Measurements from ENCODE around the gene COL20A1. TPM values are rescaled to one million over a fixed set of nuclear protein-coding genes. Genes with fewer than 3 reads are reported as not detected.

The COL20A1 gene
- total RNA-seq, 6 experiments from 2014 or later = not detected

DNA sequence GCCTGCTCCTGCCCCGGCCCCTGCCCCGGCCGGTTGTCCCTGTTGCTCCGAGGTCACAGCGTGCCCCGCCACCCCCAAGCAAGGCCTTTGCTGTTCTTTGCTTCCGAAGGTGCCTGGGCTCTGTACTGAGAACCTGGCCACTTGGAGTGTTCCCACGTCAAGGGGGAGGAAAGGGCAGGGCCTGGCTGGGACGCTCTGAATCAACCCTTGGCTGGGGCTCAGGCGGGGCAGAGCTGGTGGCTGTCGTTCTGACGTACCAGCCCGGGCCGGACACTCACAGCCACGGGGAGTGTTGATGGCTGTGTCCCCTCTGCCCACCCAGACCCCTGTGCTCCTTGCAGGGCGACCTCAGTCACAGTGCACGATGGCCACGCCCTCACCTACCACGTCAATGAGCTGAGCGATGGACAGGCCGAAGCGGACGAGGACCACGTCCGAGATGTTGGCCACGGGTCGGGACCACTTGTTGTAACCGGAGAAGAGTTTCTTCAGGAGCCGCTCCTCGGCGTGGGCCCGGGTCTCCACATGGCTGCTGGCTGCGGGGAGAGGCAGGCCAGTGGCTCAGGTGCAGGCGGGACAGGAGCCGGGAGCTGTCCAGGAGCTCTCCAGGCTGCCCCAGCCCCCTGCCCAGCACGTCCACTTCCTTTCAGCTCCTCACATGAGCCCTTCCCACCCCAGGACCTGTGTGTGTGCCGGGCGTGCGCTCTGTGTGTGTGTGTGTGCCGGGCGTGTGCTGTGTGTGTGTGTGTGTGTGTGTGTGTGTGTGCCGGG is 66.4 kb downstream of the COL20A1 start:
- H3K4me1 ChIP-seq = peaks cover 0 to 36% (median 17%) of the 10 kb centered on the region in 4 donors
- H3K27me3 ChIP-seq = no peaks in the 10 kb centered on the region
- peaks cover 0 to 3% (median 0%) of the 10 kb centered on the region in 4 donors for H3K36me3 ChIP-seq
- DNase-seq (peak in 1 of 3 donors; percentile 53), ATAC-seq (no peak)
- no peak overlapping the region for H3K27ac ChIP-seq
- no peaks in the 10 kb centered on the region for H3K9me3 ChIP-seq
- no peak overlapping the region for H3K4me3 ChIP-seq
- WGBS (ENCODE audit: insufficient coverage, low coverage, low lambda C conversion rate, missing lambda C conversion rate) = 72% methylated on average over 8 of the region's 42 CpGs
- intact Hi-C loops (cut with DNase I) = no loop called here
- TF ChIP-seq POLR2A (IDR thresholded peaks at IDR 0.05) = no peak
- no peak for TF ChIP-seq CTCF (IDR thresholded peaks at IDR 0.05)

DNA sequence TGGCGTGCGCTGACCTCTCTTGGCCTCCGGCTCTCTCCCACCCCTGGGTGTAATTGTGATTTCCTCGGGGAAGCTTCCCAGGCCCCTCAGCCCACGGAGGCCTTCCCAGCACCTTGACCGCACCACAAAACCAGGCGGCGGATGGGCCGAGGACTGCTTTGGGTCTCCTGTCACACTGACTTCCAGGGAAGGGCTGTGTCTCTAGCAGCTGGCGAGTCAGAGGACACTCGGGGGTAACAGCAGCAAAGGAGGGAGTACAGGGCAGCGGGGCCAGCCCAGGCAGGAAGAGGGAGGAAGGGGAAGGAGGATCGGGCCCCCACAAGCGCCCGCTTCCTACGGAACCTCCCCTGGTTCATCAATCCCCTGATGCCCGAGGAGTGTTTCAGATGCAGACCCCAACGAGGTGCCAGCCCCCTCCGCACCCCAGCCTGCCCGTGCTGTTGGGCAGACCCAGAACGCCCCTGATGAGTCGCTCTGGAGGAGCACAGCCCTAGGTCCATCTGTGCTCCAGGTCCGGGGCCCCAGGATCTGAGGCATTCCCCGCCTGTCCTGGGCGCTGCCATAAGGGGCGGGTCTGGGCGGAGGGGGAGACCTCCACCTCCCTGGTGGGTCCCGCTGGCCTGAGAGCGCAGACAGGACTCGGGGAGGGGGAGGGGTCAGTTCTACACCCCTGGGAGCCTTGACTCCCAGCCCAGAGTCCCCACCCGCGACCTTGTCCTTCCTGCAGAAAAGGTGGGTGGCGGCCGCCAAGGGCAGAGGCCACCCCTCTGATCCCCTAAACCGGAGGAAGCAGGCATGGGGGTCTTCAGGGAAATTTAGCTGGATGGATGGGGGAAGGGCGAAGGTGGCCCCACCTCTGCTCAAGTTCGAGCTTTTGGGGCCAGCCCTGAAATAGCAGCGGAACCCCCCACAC is 67.2 kb downstream of the COL20A1 start:
- DNase-seq (peak in 1 of 3 donors; percentile 36), ATAC-seq (no peak)
- no peaks in the 10 kb centered on the region for H3K9me3 ChIP-seq
- H3K36me3 ChIP-seq = peaks cover 0 to 3% (median 0%) of the 10 kb centered on the region in 4 donors
- intact Hi-C loops (cut with DNase I) = no loop called here
- H3K27ac ChIP-seq = no peak overlapping the region
- H3K27me3 ChIP-seq = no peaks in the 10 kb centered on the region
- WGBS (ENCODE audit: insufficient coverage, low coverage, low lambda C conversion rate, missing lambda C conversion rate) = 31% methylated on average over 10 of the region's 38 CpGs
- H3K4me3 ChIP-seq = no peak overlapping the region
- TF ChIP-seq POLR2A (IDR thresholded peaks at IDR 0.05) = no peak
- TF ChIP-seq CTCF (IDR thresholded peaks at IDR 0.05) = no peak
- H3K4me1 ChIP-seq = peaks cover 0 to 36% (median 18%) of the 10 kb centered on the region in 4 donors

DNA sequence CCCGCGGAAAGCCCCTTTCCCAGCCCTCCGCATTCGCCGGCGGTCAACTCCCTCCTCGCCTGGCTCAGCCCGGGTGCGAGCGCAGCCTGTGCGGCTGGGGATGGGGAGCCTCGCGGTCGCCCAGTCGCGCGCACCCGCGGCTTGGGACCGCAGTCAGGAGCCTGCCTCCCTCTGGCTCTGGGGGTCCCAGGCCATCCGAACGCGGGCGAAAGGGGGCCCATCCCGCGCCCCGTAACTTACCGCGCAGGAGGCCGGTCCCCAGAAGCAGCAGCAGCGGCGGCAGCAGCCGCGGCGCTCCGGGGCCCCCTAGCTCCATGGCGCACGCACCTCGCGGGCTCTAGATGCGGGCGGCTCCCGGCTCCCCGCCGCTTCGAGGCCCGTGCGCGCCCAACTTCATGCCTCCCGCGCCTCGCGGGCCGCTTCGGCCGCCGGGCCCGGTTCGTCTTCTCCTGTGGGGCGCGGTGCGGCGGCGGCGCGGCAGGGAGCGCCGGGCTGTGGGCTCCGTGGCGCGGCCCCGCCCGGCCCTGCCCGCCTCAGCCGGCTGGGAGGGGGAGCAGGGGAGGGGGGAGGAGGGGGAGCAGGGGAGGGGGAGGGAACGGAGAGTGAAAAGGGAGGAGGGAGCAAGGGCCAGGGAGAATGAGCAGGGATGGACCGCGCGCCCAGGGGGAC is 68.0 kb downstream of the COL20A1 start, which contains the start of gene CHRNA4:
CHRNA4 (minus strand) TSS at position 500 of the 669 bp plus-strand sequence; CDS start at position 316, 184 bp downstream.
- Histone ChIP-seq H3K36me3 (no peaks in the 10 kb centered on the region), H3K27me3 (no peaks in the 10 kb centered on the region), H3K4me1 (peaks cover 0 to 41% (median 20%) of the 10 kb centered on the region in 4 donors), H3K9me3 (no peaks in the 10 kb centered on the region), H3K4me3 (no peak within 1 kb of the TSS), H3K27ac (peak within 1 kb of the TSS in 1 of 3 donors; percentile 97)
- 21% methylated on average over 40 of the region's 79 CpGs for WGBS (ENCODE audit: insufficient coverage, low coverage, low lambda C conversion rate, missing lambda C conversion rate)
- no peak for TF ChIP-seq POLR2A (IDR thresholded peaks at IDR 0.05)
- no peak for TF ChIP-seq CTCF (IDR thresholded peaks at IDR 0.05)
- peak in 1 of 3 donors; percentile 40 for DNase-seq
- intact Hi-C loops (cut with DNase I) = no loop called here
- no peak for ATAC-seq

All from right lobe of liver (tissue), 6 donors.